Coronary artery (tissue), 2 donors: ENCODE measurements around the gene JAK1.

Experiments used
- DNase-seq: peaks from one replicate; pipeline ENCODE4 v3.0.0-alpha.2; 2017; ENCODE audit warnings: low spot score
- H3K27ac ChIP-seq, 2 donors: fragments of 200-600 bp; sonication (generic); one replicate each; pipeline ENCODE4 v1.5.1; 2016 to 2019
- H3K4me3 ChIP-seq: fragments of 200-600 bp; sonication (generic); 2 replicates; pipeline ENCODE4 v1.5.1; 2016; ENCODE audit warnings: mild to moderate bottlenecking, moderate library complexity
- TF ChIP-seq, protein P1 (sequence below): fragments of 200-600 bp; sonication (generic); IDR thresholded peaks from one replicate; pipeline ENCODE4 v1.5.1; 2019; ENCODE audit warnings: antibody characterized with exemption

JAK1 gene

GRCh38 chr1:64875606-64876005, 90.7 kb downstream of the JAK1 start:
- no peak for DNase-seq
- Histone ChIP-seq H3K27ac (no peak overlapping the region), H3K4me3 (no peak overlapping the region)
- TF ChIP-seq, protein P1, sequence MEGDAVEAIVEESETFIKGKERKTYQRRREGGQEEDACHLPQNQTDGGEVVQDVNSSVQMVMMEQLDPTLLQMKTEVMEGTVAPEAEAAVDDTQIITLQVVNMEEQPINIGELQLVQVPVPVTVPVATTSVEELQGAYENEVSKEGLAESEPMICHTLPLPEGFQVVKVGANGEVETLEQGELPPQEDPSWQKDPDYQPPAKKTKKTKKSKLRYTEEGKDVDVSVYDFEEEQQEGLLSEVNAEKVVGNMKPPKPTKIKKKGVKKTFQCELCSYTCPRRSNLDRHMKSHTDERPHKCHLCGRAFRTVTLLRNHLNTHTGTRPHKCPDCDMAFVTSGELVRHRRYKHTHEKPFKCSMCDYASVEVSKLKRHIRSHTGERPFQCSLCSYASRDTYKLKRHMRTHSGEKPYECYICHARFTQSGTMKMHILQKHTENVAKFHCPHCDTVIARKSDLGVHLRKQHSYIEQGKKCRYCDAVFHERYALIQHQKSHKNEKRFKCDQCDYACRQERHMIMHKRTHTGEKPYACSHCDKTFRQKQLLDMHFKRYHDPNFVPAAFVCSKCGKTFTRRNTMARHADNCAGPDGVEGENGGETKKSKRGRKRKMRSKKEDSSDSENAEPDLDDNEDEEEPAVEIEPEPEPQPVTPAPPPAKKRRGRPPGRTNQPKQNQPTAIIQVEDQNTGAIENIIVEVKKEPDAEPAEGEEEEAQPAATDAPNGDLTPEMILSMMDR, result no peak

DNA sequence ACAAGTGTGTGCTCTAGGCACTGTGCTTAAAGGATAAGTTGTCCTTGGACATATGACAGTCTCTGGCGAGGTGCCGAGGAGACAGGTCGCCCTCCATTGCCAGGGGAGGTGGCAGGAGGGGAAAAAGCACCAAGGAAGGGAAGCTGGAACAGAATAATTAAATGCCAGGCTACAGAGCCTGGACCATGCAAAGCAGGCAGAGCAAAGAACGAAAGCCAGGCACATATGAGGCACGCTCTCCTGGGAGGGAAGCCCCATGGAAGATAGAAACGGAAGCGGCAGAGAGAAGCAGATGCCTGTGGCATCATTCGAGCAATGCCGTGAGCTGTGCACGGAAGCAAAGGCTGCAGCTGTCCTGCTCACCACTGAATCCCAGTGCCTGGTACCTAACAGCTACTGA, 91.2 kb downstream of the JAK1 start:
- TF ChIP-seq, protein P1, result no peak
- Histone ChIP-seq H3K27ac (no peak overlapping the region), H3K4me3 (no peak overlapping the region)
- DNase-seq, result no peak

GRCh38 chr1:64874666-64875065, 91.7 kb downstream of the JAK1 start:
- no peak overlapping the region for H3K27ac ChIP-seq
- no peak overlapping the region for H3K4me3 ChIP-seq
- TF ChIP-seq, protein P1, result no peak
- DNase-seq, result no peak

GRCh38 chr1:64873576-64873975, 92.8 kb downstream of the JAK1 start:
- TF ChIP-seq, protein P1, result no peak
- H3K27ac ChIP-seq, result no peak overlapping the region
- DNase-seq, result no peak
- no peak overlapping the region for H3K4me3 ChIP-seq

- no peak for DNase-seq
- TF ChIP-seq, protein P1, result no peak
- Histone ChIP-seq H3K4me3 (no peak overlapping the region), H3K27ac (no peak overlapping the region)
Measured at GRCh38 chr1:64872067-64872466, 94.3 kb downstream of the JAK1 start.

DNA sequence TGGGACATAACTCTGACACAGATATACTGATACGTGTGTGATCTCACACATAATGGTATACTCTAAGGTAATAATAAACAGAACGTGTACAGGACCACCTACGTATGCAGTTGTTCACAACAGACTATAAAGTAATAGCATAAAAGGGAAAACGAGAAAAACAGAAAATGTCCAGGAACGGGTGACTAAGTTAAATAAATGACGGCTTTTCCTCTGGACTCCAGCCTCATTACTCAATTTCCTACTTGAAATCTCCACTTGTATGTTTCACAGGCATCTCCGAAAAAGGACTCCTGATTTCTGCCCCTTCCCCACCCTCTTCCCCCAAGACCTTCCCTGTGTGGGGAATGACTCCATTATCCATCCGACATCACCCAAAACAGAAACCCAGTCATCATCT, 95.1 kb downstream of the JAK1 start:
- TF ChIP-seq, protein P1, result no peak
- no peak overlapping the region for H3K27ac ChIP-seq
- DNase-seq, result no peak
- no peak overlapping the region for H3K4me3 ChIP-seq

DNA sequence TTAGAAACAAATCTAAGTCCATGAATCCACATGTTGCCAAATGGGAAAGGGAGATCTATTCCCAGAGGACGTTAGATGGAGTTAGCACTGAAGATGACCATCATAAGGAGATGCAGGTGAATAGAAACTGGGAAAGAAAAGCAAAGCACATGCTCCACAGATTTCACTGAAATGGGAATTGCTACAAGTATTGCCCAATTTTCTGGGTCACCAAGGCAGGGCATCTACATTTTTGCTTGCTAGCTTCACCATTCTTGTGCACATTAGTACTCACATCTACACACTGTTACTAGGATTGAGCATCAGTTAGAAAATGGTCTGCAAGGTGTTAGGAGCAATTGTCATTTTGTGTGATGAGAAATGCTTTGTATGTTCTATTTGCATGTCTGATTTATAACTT, 99.1 kb downstream of the JAK1 start:
- H3K4me3 ChIP-seq, result no peak overlapping the region
- no peak overlapping the region for H3K27ac ChIP-seq
- TF ChIP-seq, protein P1, result no peak
- DNase-seq, result no peak
